ENCODE data around the gene LY6G5C.

LY6G5C gene

DNA sequence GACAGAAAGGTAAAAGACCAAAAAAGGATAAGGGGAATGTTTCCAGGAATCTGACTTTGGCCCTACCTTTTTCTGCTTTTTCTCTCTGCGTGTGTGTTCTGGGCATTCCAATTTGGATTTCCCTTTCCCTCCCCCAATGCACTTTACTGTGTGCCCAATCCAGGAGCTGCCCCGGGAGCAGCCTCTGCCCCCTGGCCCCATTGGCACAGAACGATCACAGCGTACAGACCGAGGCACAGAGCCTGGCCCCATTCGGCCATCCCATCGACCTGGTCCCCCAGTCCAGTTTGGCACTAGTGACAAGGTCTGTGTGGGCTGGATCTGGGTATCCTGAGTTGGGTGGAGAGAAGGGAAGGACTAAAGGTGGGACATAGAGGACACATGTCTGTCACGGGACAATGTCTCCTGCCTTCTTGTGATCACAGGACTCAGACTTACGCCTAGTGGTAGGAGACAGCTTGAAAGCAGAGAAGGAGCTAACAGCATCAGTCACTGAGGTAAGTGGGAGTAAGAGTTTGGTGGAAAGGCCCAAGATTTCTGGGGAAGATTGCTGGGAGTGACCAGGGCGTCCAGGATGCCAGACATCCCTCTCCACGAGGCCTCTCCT, 45.8 kb downstream of the LY6G5C start:
- no peak for DNase-seq

DNA sequence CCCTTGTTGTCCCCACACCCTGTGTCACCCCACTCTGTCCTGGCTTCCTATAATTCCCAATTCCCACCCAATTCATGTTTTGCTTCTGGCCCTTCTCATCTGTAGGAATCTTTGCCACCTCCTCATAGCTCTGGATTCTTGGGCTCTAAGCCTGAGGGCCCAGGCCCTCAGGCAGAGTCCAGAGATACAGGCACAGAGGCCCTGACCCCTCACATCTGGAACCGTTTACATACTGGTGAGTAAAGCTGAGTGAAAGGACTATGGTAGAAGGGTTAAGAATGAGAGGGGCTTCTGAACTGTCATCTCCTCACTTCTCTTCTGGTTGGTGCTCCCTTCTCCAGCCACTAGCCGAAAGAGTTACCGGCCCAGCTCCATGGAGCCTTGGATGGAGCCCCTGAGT, 46.7 kb downstream of the LY6G5C start:
- no peak for DNase-seq

DNA sequence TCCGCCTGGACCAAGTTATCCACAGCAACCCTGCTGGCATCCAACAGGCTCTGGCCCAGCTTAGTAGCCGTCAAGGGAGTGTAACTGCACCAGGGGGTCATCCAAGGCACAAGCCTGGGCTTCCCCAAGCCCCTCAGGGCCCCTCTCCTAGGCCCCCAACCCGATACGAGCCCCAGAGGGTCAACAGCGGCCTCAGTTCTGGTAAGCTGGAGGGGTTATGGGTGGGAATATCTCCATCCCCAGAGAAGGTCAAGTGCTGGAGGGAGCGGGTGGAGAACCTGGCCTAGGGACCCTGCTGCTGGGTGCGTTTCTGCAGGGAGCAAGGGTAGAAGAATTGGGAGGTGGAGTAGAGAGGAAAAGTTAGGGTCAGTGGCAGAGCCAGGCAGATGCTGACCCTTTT, 47.4 kb downstream of the LY6G5C start:
- DNase-seq, result no peak

DNA sequence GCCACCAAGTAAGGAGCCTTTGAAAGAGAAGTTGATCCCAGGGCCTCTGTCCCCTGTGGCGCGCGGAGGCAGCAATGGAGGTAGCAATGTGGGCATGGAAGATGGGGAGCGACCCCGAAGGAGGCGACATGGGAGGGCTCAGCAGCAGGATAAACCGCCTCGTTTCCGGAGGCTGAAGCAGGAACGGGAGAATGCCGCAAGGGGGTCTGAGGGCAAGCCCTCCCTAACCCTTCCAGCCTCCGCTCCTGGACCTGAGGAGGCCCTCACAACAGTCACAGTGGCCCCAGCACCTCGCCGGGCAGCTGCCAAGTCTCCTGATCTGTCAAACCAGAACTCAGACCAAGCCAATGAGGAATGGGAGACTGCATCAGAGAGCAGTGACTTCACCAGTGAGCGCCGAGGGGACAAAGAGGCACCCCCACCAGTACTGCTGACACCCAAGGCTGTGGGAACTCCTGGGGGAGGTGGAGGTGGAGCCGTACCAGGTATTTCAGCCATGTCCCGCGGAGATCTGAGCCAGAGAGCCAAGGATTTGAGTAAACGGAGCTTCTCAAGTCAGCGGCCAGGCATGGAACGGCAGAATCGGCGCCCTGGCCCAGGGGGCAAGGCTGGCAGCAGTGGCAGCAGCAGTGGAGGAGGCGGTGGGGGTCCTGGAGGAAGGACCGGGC, 48.5 kb downstream of the LY6G5C start:
- DNase-seq, result no peak

DNA sequence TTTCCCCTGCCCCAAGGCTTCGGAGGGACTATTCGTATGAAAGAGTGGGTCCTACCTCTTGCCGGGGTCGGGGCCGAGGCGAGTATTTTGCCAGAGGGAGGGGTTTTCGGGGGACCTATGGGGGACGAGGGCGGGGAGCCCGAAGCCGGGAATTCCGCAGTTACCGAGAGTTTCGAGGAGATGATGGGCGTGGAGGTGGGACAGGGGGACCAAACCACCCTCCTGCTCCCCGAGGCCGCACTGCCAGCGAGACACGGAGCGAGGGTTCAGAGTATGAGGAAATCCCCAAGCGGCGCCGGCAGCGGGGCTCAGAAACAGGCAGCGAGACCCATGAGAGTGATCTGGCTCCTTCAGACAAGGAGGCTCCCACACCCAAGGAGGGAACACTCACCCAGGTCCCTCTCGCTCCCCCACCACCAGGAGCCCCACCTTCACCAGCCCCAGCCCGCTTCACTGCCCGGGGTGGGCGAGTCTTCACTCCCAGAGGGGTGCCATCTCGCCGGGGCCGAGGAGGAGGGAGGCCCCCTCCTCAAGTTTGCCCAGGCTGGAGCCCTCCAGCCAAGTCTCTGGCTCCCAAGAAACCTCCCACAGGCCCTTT, 49.1 kb downstream of the LY6G5C start:
- DNase-seq, result no peak

DNA sequence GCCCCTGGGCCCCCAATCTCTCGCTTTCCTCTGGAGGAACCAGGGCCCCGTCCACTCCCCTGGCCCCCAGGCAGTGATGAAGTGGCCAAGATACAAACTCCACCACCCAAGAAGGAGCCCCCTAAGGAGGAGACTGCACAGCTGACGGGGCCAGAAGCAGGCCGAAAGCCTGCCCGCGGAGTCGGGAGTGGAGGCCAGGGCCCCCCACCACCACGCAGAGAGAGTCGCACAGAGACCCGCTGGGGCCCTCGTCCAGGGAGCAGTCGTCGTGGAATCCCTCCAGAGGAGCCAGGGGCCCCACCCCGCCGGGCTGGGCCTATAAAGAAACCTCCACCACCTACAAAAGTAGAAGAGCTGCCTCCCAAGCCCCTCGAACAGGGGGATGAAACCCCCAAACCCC, 49.7 kb downstream of the LY6G5C start:
- no peak for DNase-seq

DNA sequence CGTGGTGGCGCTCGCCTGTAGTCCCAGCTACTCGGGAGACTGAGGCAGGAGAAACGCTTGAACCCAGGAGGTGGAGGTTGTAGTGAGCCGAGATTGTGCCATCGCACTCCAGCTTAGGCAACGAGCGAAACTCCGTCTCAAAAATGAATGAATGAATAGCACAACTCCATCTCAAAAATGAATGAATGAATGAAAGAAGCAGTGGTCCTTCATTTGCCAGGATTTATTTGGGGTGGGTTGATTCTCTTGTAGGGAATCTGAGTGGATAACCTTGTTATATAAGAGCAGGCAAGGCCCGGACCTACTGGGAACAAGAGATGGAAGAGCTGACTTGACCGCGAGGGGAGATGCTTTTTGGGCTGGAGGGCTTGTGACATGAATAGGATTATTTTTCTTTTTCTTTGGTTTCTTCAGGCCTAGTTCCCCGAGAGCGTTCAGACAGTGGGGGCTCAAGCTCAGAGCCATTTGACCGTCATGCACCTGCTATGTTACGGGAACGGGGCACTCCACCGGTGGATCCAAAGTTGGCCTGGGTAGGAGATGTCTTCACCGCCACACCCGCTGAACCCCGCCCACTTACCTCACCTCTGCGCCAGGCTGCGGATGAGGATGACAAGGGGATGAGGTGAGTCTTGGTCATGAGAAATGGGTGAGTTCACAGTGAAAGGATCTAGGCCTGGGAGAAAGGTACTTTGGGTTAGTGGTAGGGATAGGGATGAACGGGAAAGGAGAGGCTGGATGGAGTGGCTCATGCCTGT, 50.5 kb downstream of the LY6G5C start:
- no peak for DNase-seq

DNA sequence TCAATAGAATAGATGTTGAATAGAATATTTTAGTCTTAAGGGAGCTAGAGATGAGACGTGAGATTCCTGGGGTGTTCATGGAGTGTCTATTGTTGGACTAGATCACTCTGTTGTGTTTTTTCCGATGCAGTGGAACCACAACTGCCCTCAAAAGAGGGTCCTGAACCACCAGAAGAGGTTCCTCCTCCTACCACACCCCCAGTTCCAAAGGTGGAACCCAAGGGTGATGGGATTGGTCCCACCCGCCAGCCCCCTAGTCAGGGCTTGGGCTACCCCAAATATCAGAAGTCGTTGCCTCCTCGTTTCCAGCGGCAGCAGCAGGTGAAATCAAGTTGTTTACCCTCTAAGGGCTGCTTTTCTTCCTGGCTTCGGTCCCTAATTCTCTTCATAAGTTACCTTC, 51.9 kb downstream of the LY6G5C start:
- no peak for DNase-seq

DNA sequence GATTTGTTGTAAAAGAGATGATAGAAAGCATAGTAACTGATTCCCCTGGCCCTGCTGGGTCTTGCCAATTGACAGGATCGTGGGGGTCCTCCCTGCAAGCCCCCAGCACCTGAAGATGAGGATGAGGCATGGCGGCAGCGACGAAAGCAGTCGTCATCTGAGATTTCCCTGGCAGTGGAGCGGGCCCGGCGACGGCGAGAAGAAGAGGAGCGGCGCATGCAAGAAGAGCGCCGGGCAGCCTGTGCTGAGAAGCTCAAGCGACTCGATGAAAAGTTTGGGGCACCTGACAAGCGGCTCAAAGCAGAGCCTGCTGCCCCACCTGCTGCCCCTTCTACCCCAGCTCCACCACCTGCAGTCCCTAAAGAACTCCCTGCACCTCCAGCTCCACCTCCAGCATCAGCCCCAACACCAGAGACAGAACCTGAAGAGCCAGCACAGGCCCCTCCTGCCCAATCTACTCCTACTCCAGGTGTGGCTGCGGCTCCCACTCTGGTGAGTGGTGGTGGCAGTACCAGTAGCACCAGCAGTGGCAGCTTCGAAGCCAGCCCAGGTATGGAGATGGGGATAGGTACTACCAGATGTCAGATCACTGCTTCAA, 53.1 kb downstream of the LY6G5C start:
- no peak for DNase-seq

DNA sequence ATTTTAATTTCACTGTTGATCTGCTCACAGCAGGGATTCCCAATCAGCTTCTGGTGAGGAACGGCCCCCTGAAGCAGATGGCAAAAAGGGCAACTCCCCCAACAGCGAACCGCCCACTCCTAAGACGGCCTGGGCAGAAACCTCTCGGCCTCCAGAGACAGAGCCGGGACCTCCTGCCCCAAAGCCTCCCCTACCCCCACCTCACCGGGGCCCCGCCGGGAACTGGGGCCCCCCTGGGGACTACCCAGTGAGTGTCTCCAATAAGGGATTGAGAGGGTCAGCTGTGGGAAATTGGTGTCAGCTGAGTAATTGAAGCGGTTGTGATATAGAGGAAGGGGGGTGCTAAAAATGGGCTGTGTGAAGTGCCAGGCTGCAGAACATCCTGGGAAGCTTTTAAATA, 53.9 kb downstream of the LY6G5C start:
- no peak for DNase-seq
